NCI-H446 treated with DMSO at 0.1 percent for 48 hours (cell line): ENCODE measurements around the gene NCAPH2.

ENCODE experiments used
- DNase-seq: peaks from one replicate; lab custom pipeline; 2025; lab: John Stamatoyannopoulos, UW

The NCAPH2 gene

DNA sequence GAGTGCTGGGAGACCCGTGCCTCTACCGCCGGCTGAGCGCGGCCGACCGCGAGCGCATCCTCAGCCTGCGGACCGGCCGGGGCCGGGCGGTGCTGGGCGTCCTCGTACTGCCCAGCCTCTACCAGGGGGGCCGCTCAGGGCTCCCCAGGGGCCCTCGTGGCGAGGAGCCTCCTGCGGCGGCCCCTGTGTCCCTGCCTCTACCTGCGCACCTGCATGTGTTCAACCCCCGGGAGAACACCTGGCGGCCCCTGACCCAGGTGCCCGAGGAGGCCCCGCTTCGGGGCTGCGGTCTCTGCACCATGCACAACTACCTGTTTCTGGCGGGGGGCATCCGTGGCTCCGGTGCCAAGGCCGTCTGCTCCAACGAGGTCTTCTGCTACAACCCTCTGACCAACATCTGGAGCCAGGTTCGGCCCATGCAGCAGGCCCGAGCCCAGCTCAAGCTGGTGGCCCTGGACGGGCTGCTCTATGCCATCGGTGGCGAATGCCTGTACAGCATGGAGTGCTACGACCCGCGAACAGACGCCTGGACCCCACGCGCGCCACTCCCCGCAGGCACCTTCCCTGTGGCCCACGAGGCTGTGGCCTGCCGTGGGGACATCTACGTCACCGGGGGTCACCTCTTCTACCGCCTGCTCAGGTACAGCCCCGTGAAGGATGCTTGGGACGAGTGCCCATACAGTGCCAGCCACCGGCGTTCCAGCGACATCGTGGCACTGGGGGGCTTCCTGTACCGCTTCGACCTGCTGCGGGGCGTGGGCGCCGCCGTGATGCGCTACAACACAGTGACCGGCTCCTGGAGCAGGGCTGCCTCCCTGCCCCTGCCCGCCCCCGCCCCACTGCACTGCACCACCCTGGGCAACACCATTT is 41.1 kb downstream of the NCAPH2 start:
- DNase-seq: no peak

DNA sequence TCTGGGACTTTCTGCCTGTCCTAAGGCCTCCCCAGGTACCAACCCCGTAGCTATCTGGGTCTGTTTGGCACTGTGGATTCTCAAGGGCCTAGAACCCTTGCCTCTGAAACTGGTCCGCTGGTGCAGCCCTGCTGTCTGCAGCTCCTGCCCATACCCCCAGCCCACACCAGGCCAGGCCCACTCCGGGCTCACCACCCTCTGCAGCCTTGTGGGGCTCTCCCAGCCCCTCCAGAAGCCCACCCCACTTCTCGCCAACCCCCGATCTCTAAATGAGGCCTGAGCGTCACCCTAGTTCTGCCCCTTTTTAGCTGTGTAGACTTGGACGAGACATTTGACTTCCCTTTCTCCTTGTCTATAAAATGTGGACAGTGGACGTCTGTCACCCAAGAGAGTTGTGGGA is 42.4 kb downstream of the NCAPH2 start:
- no peak for DNase-seq

DNA sequence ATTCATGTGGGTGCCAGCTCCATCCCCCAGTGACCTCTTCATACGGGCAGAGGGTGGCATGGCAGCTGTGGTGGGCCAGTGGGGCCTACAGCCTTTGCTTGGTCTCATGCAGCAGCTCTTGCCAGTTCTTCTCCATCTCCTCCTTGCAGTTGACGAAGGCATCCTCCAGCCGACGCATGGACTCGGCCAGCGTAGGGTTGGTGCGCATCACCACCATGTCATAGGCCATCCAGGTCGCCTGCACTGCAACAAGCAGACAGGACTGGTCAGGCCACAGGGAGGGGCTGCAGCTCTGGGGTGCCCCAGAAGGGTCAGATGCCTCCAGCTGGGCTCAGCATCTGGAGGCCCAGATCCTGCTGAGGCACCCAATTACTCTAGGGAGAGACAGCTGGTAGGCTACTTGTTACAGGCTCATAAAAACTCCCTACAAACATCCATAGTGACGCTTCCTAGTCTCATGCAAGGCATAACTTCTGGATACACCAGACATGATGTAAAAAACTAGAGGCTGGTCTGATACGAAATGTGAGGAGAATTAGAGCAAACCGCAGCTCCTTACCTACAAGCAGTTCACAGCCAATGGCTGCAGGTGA is 43.2 kb downstream of the NCAPH2 start:
- no peak for DNase-seq

DNA sequence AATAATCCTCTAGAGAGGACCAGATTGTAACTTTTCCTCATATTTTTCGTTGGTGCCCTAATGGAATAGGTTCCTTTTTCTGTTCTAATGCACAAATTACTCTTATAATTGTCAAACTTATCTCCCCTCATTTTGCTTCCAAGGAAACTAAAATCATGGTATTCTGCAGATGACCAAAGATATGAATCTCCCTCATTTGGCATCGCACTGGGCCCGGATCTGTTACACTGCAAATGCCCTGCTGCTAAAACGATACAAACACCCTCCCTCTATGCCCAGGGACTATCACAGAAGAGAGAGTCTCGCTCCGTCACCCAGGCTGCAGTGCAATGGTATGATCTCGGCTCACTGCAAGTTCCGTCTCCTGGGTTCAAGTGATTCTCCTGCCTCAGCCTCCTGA is 45.3 kb downstream of the NCAPH2 start:
- no peak for DNase-seq

DNA sequence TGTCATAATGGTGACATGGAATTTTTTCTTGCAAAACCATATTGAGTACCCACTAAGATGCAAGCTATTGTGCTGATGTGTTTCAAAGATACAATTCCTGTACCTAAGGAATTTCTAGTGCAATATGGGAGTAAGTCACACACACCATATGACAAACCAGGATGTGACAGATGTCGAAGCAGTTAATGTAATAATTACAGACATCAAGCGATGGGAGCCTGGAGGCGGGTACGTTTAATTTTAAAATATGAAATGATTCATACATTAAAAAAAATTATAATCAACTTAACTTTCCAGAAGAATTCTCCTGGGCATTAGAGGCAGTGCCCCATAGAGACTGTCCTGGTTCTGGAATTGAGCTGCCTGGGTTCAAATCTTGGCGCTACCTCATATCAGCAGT is 48.7 kb downstream of the NCAPH2 start:
- no peak for DNase-seq

DNA sequence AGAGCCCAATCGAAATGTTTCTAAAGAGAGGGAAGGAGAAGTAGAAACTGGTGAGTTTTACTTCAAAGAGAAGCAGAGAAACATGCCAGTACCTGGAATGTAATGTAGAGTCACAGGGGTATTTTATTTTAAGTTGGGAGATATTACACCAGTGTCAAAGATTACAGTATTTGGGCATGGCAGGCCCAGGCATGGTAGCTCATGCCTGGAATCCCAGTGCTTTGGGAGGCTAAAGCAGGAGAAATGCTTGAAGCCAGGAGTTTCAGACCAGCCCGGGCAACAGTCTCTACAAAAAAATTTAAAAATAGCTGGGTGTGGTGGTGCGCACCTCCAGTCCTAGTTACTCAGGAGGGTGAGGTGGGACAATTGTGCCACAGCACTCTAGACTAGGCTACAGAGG is 52.0 kb downstream of the NCAPH2 start:
- DNase-seq: no peak

DNA sequence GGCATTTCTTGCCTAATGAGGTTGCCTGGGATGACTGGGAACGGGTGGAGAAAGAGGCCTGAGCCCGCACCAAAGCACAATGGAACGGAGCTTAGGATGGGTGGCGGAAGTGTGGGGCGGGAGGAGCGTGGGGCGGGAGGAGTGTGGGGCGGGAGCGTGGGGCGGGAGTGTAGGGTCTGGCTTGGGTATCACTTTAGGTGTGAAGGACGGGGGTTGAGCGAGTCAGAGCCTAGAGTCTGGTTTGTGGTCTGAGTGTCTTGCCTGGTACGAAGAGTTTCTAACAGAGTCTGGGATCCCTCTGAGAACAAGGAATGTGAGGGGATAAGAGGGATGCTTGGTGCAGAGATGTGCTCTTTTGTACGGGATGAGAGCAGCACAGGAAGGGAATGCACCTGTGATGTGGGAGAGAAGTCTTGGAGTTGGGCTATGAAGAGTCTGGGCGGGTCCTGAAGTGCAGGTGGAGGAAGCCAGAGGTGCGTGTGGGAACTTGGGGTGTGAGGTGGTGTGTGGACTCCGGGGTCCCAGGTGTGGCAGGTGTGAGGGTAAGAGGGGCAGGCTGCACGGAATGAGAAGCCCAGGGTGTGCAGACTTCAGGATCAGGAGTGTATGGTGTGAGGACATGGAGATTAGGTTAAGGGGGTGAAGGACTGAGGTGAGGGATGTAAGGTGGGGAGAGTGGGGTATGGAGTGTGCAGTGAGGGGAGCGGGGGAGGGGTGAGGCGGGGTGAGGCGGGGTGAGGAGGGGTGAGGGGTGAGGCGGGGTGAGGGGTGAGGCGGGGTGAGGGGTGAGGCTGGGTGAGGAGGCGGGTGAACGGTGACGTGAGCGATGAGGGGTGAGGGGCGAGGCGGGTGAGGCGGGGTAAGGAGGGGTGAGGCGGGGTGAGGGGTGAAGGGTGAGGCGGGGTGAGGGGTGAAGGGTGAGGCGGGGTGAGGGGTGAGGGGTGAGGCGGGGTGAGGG is 53.7 kb downstream of the NCAPH2 start:
- no peak for DNase-seq

DNA sequence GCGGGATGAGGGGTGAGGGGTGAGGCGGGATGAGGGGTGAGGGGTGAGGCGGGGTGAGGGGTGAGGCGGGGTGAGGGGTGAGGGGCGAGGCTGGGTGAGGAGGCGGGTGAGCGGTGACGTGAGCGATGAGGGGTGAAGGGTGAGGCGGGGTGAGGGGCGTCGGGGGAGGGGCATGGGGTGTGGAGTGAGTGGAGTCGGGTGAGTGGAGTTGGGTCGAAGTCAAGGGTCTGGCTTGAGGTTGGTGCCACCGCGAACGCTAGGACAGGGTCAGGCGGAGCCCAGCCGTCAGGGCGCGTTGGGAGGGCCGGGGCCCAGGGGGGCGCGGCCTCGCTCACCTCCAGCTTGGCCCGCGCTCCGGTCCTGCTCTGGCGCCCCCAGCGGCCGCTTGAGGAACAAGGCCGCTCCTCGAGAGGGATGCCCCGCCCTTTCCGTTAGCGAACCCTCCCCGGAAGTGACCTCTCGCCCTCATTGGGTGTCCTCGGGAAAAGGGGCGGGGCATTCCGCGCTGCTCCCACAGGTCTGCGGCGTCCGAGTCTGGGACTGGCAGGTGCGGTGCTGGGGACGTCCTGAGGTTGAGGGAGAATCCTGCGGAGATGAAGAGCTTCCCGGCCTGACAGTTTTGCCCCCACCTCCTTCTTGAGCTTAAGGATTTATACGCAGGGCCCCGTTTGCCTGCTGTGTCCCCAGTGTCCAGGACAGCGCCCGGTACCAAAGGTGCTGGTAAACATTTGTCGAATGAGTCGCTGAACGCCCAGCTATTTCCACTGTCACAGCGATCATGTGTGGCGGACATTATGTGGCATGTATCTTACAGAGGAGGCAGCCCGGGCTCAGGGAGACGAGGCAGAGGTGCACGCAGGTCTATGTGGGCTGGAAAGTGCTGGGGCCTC is 54.7 kb downstream of the NCAPH2 start, which contains the start of gene SYCE3:
Gene SYCE3 (minus strand): TSS at position 397 of the 890 bp plus-strand sequence. CDS start 6,514 bp downstream, outside the sequence.
- peak; percentile 66 for DNase-seq

DNA sequence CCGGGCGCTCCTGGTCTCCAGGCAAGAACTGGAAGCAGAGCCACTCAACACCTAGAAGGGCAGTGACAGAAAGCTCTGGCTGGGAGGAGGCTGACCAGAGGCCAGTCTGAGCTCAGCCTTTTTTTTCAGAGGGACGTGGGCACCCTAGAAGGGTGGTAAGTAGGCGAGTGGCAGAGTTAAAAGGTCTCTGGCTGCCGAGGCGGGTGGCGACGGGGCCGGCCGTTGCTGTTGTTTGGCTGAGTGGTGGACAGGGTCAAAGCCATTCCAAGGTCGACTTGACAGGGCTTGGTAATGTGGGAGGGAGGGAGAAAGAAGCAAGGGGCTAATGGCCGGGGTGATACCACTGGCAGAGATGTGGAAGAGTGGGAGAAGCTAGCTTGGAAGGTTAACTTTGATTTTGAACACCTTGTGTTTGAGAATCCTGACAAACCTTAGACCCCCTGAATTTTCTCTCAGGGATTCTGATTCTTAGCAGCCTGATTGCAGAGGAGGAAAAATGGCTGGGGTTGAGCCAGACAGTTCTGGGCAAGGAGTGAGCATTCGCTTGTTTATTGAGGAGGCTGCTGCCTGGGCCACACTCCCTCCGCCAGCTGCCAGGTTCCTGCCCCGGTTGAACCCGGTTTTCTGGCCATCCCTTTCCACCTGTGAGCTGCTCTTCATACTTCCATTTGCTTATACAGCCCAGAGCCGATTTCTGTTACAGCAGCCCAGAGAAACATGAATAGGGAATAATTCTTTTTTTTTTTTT is 55.6 kb downstream of the NCAPH2 start:
- no peak for DNase-seq

DNA sequence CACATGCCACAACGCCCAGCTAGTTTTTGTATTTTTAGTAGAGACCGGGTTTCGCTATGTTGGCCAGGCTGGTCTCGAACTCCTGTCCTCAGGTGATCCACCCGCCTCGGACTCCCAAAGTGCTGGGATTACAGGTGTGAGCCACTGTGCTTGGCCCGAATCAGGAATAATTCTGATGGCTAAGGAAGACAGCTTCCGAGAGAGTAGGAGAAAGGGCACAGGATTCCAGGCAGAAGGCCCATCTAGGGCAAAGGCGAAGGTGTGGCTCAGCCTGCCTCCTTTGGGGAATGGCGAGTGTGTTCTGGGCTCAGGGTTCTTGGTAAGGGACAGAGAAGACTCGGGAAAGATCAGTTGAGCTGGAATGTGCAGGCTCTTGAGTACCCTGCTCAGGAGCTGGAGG is 56.3 kb downstream of the NCAPH2 start:
- no peak for DNase-seq

DNA sequence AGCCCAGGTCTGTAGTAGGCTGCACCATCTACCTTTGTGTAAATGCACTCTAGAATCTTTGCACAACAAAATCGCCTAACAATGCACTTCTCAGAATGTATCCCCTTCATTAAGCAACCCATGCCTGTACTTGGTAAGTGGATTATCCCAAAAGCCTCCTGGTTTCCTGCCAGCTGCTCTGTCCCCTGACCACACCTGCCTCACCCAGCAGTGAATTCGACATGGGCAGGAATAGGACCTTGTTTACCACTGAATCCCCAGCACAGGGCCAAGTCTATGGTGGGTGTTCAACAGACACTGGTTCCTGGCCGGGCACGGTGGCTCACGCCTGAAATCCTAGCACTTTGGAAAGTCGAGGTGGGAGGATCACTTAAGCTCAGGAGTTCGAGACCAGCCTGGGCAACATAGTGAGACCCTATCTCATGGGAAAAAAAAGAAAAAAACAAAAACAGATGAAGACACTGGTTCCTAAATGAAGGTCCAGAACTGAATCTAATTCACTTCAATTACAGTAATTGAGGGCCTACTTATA is 59.8 kb downstream of the NCAPH2 start:
- DNase-seq: no peak

DNA sequence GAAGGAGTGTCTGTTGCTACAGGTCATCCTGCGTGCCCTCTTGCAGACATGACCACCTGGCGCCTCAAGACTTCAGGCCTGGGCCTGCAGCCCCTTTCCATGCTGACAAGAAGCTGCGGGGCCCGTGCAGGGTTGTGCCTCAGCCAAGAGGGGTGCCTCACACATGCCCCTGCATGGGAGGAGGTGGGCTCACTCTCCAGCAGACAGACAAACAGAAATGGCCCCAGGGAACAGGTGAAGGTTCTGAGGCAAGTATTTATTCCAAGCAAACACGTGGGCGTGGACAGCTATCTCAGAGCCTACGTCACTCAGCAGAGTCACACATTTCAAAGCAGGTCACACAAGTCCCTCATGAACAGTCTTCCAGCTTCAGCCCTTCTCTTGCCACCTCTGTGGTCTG is 60.6 kb downstream of the NCAPH2 start:
- no peak for DNase-seq

DNA sequence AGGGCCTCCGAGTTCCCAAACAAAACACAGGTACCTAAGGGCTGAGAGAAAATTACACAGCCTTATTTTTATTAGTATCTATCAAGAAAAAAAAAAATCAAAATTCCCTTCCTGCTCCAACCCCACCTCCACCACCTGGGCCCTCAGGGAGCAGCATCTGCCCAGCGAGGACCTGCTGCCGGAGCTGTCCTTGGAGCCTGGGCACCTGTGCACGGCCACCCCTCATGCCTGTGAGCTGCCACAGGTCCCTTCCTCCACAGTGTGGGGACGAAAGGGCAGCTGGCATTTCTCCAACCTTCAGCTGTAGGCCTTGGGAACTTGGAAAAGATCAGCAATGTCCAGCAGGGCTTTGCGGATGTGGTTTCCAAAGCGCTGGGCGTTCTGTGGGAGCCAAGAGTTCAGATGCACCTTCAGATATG is 61.0 kb downstream of the NCAPH2 start:
- DNase-seq: no peak

DNA sequence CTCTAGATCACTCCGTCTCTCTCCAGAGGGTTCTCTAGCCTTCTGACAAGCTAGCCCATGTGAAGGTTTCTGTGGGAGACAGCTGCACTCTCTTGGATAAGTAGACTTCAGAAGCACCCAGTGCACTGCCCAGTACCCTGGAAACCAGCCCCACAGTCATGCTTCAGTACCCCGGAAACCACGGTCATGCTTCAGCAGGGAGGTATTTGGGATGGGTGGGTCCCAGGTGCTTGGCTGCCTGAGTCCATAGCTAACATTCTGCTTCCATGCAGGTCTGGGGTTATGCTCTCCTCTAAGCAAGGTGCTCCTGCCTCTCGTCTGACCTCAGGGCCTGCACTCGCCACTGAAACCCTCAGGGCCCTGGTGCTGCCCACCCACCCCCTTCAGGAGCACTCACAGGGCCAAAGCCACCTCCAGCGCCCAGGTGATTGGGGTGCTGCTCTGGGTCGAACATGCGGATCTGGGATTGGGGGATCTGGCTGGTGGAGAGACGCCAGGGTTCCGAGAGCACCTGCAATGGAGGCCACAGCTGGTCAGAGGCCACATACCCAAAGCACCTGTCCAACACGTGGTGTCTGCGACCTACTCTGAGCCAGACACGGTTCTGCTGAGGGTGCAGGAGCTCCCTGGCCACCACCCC is 62.0 kb downstream of the NCAPH2 start:
- DNase-seq: no peak

DNA sequence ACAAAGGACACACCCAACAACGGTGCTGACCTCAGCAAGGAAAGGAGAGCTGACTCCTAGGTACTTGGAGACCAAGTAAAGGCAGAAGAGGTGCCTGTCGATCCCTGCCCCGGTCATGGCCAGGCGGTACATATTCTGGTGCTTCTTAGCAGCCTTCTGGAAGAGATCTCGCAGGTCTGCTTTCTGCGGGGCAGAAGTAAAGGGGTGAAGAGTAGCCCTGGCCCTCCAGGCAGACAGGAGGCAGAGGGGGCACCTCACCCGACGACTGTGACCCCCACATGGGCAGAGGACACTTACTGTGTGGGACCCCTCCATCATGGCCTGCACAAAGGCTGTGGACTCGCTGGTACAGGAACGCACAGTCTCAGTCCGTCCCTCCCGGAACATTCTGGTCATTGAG is 62.8 kb downstream of the NCAPH2 start:
- DNase-seq: no peak

DNA sequence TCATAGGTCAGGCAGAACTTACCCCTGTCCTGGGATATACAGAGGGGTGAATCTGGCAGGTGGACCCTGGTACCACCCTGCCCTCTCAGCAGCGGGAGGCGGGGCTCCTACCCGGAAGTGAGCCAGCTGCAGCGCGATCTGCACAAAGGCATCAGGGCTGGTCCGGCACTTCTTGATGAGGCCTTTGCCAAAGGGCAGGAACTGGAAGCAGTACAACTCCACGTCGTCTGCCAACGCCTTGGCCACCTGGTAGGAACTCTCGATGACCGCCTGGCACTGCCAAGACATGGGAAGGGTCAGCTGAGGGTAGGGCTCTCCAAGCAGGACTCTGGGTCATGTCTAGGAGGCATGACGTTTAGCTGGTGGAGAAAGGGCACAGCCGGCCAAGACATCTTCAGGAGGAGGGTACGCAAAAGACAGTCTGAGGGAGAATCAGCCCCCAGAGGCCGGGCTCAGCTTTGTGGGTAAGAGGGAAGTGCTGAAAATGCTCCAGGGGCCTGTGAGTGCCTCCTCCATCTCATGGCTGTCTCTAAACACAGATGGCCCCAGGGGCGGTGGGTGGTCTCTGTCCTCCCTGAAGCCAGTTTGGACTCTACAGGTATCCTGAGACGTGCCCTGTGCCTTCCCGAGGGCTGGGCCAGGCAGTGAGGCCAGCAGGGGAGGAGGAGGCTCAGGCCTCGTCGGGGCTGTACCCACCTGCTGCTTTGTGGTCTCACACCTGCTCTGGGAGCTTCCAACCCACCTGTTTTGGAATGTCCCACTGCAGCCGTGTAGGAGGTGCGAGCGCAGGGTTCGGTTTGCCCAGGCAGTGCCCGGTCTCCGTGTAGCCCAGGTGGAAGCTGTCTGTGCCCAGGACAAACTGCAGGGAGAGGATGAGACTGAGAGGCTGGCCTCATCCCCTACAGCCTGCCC is 63.5 kb downstream of the NCAPH2 start:
- no peak for DNase-seq

DNA sequence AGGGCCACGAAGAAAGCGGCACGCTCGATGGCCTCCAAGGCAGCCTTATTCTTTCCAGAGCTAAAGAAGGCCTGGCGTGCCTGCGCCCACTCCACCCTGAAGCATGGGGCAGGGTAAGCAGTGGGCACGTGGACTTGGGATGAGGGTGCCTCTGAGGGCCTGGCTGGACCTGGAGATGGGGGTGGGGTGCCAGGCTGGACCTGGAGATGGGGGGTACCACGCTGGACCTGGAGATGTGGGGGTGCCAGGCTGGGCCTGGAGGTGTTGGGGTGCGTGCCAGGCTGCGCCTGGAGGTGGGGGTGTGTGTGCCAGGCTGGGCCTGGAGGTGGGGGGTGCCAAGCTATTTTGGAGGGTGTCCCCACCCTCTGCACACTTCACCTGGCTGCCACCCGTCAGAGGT is 64.9 kb downstream of the NCAPH2 start:
- DNase-seq: no peak

DNA sequence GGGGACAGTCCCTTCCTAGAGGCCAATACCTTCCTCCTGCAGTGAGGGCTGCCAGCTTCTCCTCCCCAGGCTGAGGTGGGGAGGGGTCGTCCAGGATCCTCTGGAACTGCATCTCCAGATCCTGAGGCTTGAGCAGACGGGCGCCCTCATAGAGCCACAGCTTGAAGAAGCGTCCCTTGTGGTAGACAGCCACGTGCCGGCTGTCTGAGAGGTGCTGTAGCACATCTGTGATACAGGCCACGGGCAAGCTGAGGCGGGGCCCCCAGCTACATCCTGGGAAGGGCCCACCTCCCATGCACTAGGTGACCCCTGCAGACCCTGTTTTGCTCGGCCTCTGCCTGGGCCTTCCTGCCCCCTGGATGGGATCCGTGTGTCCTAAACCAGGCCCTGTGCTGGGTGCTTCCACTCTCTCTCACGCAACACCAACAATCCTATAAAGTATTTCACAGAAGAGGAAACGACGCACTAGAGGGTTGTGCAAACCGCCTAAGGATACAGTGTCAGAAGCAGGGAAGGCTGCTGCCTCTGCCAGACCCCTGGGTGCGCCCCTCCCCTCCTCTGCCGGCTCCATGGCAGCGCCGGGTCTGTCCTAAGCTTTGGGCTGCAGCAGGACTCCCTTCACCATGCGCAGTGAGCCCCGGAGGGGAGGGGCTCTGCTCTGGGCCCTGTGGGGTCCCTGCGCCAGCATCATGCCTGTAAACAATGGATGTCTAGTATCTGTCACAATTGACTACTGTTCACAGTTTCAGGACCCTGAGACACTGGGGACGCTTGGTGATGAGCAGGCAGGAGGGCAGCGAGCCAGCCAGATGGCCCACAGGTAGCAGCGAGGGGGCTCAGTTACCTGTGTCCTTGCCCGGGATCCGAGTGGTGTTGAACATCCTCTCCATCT is 65.7 kb downstream of the NCAPH2 start:
- DNase-seq: no peak
